ENCODE data around the gene B4GALT2.
A peak's percentile ranks its signal among the peaks of the same experiment; 100 is the strongest.

B4GALT2 gene

GRCh38 chr1:44016041-44016889 is 37.3 kb downstream of the B4GALT2 start:
- in situ Hi-C loops (cut with HindIII; ENCODE audit: low pct_ligation_motif_present, low pct_unique_long_range_greater_than_20kb, low sequenced_read_pairs), result no loop called here
- DNase-seq, result no peak

DNA sequence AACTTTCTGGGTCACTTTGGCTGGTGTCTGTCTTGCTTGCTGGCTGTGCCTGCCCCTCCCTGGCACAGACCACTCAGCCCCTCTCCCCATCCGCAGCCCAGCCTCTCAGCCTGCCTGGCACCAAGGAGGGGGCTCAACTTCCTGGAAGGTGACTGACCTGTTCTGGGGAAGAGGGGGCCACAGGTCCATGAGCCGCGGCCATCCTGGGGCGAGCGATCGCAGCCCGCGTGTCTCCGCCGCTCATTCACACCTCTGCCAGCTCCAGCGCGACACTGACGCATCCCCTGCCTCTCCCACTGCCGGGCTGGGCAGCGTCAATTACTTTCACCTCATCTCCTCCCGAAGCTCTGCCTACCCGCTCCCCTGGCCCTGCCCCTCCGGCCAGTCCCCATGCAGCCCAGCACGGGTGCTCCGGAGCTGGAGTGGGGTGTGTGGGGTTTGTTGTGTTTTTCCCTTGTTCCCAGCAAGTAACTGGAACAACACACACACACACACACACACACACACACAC is 37.9 kb downstream of the B4GALT2 start:
- DNase-seq, result no peak
- in situ Hi-C loops (cut with HindIII; ENCODE audit: low pct_ligation_motif_present, low pct_unique_long_range_greater_than_20kb, low sequenced_read_pairs), result no loop called here

DNA sequence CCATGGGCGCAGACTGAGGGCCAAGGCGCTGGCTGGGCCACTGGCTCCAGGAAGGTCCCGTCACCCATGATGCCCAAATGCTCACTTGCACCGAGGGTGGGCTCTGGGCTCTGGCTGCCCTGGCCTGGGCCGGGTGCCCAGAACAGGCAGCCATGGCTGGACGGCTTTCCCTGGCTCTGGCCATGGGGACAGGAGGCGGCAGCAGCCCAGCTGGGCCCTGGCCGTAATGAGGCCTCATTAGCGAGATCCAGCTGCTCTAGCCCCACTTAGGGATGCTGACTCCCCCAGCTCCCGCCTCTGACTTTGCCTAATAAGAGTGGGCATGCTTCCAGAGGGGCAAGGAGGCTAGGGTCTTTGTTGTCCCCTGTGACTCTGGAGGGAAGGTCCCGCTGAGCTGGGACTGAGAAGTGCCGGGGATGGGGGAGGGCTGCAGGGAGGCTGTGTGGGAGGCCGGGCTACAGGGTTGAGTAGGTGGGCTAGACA is 40.5 kb downstream of the B4GALT2 start:
- no peak for DNase-seq
- in situ Hi-C loops (cut with HindIII; ENCODE audit: low pct_ligation_motif_present, low pct_unique_long_range_greater_than_20kb, low sequenced_read_pairs), result no loop called here

DNA sequence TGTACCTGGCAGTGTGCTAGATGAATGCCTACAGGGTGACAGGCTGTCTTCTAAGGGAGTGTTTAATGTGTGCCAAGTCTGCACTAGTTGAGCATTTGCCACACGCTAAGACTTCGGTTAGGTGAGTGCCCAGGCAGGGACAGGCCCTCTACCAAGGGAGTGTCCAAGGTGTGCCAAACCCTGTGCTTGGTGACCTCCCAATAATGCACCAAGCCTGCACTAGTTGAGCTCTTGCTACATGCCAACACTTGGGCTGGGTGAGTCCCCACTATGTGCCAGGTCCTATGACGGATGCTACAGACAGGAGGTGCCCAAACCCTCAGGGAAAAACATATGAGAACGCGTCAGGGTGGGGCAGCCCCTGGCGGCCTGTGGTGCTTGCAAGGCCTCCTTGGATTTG is 41.5 kb downstream of the B4GALT2 start:
- no peak for DNase-seq
- in situ Hi-C loops (cut with HindIII; ENCODE audit: low pct_ligation_motif_present, low pct_unique_long_range_greater_than_20kb, low sequenced_read_pairs), result no loop called here

DNA sequence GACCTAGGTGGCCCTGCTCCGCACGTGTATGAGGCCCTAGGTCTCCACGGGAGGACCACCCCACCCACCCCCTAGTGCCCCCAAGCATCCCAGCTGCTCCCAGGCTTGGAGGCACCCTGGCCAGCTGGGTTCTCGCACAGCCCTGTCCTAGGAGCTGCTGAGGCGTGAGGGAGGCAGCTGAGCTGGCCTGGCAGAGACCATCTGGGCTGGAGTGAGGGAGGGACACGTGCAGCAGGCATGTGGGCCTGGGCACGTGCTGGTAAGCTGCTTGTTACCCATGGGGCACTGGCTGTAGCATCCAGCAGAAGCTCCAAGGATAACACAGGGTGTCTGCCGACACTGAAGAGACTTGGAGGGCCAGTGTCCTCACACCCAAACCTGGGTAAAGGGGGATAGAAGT is 42.1 kb downstream of the B4GALT2 start:
- DNase-seq, result no peak
- in situ Hi-C loops (cut with HindIII; ENCODE audit: low pct_ligation_motif_present, low pct_unique_long_range_greater_than_20kb, low sequenced_read_pairs), result no loop called here

DNA sequence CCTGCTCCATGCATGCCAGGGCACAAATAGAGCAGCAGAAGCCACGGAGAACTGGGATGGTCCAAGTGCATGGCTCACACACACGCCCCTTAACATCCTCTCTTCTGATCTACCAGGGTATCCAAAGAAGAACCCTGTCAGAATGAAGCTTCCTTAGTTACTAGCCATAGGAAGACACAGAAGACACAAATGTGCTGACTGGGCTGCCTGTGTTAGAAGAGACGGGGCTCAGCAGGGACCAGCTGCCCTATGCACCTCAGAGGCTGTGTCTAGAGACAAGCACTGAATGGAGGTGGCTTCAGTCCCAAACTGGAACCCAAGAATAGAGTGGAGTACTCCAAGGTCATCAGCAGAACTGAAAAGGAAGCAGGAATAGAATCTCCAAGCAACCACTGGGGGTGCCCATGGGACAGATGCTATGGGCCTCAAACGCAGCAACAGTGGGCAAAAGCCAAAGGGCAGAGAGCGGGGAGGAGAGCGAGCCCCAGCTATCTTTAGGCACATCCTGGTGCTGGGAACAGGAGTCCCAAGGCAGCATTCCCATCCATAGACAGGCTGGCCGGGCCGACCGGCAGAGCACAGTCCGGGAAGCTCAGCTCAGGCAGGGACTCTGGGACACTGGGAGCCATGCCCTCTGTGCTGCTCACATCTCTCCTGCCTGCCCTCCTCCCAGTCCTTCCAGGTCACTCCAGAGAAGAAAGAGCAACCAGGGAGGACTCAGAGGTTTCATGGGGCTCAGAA is 42.7 kb downstream of the B4GALT2 start:
- in situ Hi-C loops (cut with HindIII; ENCODE audit: low pct_ligation_motif_present, low pct_unique_long_range_greater_than_20kb, low sequenced_read_pairs), result no loop called here

DNA sequence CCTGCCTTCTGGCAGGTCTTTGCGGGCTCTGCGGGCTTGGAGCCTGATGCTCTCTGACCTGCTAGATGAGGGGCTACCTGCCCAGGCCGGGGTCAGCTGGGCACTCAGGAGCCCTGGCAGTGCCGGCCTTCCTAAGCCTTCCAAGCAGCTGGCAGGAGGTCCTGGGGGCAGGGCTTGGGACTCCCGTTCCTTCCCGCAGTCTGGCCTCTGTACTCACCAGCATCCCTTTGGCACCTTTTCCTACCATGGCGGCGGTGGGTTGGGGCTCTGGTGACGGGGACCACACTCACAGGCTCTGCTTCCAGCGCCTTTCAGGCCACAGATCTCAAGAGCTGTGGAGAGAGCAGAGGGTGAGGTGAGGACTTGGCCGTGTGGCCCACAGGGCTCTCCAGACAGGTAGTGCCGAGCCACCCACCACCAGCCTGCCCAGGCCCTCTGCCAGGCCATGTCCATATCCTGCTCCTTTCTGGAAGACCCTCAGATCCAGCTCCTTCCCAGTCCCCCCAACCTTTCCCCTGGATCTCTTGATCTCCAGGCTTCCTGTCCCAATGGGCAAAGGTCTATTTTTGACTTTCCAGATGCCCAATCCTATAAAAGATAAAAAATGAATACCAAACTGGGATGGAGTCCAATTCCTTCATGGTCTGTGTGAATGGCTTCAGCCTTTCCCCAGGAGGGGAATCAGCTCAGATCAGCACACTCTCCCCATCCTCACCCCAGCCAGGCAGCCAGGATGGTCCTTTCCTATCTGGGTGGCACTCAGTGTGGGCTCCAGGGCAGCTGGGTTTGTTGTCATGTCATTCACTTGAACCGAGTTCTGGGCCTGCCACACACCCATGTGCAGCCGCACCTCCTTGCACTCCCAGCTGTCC is 45.3 kb downstream of the B4GALT2 start:
- in situ Hi-C loops (cut with HindIII; ENCODE audit: low pct_ligation_motif_present, low pct_unique_long_range_greater_than_20kb, low sequenced_read_pairs), result no loop called here
- DNase-seq, result no peak

More for the DNA sequence above, 42.7 kb downstream of the B4GALT2 start:
- DNase-seq, result no peak

DNA sequence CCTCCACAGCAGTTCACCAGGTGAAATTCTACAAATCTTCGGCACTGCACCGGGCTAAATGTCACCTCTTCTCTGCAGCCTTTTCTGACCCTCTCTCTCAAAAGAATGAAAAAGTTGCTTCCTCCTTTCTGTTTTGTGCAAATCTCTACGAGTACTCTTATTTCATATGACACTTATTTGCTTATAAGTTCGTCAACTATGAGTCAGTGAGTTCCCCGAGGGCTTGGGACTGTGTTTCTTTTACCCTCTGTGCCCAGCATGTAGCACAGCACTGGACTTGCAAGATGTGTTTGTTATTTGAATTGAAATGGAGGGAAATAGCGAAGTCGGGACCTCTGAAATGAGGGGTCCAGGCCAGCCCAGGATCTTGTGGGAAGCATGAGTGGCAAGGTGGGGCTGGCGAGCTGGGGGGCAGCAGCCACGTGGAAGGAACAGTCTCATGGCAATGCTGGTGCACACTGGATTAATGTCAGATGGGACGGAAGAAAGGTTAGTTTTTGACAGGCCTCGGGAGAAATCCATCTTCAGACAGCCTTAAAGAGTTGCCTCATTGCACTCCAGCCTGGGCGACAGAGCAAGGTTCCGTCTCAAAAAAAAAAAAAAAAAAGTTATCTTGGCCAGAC is 46.0 kb downstream of the B4GALT2 start:
- in situ Hi-C loops (cut with HindIII; ENCODE audit: low pct_ligation_motif_present, low pct_unique_long_range_greater_than_20kb, low sequenced_read_pairs), result no loop called here
- DNase-seq, result no peak

DNA sequence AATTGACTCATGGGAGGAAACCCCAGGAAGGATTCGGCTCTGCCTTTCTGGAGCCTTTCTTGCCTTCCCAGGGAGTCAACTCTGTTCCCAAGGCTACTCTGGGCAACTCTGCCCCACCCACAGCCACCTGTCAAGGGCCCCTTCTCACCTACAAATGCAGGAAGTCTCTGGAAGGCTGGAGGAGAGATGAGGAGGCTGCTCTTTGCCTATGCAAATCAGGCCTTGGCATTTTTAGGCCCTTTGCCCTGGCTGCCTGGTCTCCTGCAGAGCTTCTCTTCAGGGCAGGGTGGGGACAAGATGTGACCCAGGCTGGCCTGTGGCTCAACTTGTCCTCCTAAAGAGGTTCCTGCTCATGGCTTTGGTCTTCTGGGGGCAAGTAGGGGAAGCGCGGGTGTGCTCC is 46.8 kb downstream of the B4GALT2 start:
- in situ Hi-C loops (cut with HindIII; ENCODE audit: low pct_ligation_motif_present, low pct_unique_long_range_greater_than_20kb, low sequenced_read_pairs), result no loop called here
- DNase-seq, result no peak

DNA sequence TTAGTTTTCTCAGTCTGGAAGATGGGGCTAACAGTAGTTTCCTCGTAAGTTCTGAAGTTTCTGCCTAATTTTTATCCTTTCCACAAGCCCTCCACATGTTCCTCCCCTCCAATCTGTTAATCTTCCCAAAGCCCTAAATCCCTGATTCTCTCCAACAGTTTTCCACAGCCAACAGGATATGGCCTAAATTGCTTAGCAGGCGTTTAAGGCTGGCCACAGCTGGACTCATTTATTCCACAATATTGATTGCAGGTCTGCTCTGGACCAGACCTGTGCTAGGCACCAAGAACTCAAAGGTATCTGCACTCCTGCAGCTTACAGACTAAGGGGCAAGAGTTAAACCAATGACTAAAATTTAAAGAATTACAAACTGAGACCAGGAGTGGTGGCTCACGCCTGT is 48.3 kb downstream of the B4GALT2 start:
- DNase-seq, result no peak
- in situ Hi-C loops (cut with HindIII; ENCODE audit: low pct_ligation_motif_present, low pct_unique_long_range_greater_than_20kb, low sequenced_read_pairs), result no loop called here

DNA sequence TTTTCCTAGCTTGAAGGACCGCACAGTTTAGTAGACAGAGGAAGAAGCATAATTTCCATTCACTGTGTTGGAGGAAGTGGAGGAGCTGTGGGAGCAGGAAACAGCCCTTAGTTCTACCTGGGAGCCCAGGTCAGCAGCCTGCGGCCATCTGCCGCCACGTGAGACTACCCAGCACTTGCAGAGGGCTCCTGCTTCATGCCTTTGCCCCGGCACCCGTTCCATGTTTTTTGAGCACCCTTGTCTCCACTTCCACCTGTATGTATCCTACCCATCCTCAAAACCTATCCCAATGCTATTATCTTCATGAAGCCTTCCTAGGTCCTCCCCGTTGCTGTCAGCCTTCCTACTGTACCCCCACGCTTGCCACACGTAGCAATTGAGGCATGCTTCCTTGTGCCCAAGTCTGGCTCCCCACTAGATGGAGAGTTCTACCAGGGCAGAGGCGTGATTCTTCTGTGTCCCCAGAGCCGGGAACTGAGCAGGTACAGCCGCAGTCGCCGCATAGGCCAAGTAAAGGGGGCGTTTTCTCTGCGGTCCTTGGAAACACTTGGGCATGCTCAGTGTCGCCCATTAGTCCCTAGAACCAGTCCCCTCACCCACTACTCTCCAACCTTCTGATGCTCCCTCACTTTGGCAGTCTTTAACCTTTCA is 50.4 kb downstream of the B4GALT2 start:
- no peak for DNase-seq
- in situ Hi-C loops (cut with HindIII; ENCODE audit: low pct_ligation_motif_present, low pct_unique_long_range_greater_than_20kb, low sequenced_read_pairs), result no loop called here

- in situ Hi-C loops (cut with HindIII; ENCODE audit: low pct_ligation_motif_present, low pct_unique_long_range_greater_than_20kb, low sequenced_read_pairs), result no loop called here
- peak; percentile 88 for DNase-seq
Observed at GRCh38 chr1:44029911-44030604, 51.0 kb downstream of the B4GALT2 start.

DNA sequence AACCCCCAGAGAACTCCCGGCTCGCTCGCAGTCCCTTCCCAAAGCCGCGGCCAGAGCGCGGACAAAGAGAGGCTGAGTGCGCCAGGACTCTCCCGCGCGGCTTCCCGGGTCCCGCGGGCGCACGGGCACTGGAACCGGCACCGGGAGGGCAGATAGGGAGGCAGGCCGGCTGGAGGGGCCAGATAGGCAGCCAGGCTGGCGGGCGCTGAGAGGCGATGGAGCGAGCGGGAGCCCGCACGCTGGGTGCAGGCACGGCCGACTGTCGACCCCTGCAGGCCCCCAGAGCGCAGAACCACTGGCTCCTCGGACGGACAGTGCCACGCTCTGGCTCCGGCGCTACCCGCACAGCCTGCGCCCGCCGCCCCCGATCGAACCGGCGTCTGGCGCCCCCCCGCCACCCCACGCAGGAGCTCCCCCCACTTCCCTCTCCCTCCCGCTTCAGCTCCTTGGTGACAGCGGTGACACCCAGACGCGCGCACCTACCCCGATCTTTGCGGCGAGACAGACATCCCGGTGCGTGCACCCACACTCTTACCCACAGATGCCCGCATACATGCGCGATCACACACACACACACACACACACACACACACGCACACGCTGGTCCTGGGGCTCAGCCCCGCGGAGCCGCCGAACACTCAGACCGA is 51.7 kb downstream of the B4GALT2 start:
- in situ Hi-C loops (cut with HindIII; ENCODE audit: low pct_ligation_motif_present, low pct_unique_long_range_greater_than_20kb, low sequenced_read_pairs), result no loop called here
- DNase-seq, result peak; percentile 22

GRCh38 chr1:44031252-44032169 is 52.5 kb downstream of the B4GALT2 start, which contains the start of gene SLC6A9:
TSS of gene SLC6A9 (minus strand) at chr1:44031462. CDS start at chr1:44024277, 7,185 bp downstream.
- peak; percentile 27 for DNase-seq
- in situ Hi-C loops (cut with HindIII; ENCODE audit: low pct_ligation_motif_present, low pct_unique_long_range_greater_than_20kb, low sequenced_read_pairs), result no loop called here

GRCh38 chr1:44032170-44032790 is 53.3 kb downstream of the B4GALT2 start:
- in situ Hi-C loops (cut with HindIII; ENCODE audit: low pct_ligation_motif_present, low pct_unique_long_range_greater_than_20kb, low sequenced_read_pairs), result no loop called here
- no peak for DNase-seq
